Panc1 (cell line): ENCODE results near the gene GRAMD2A. TPM values are rescaled to one million over a fixed set of nuclear protein-coding genes. Genes with fewer than 3 reads are reported as not detected.

Source experiments
- ATAC-seq: fragments of 200-7000 bp; cut with Tn5 transposase; 2 replicates; pipeline ENCODE4 v1.9.1; 2020; ENCODE audit warnings: mild to moderate bottlenecking, moderate library complexity
- BruUV-seq: library from RNA; stranded (reverse); fragments of 400-500 nt; replicated peaks from 2 replicates; lab custom pipeline; 2021; lab: Mats Ljungman, UMichigan
- CTCF ChIA-PET: fragments of 300-600 bp; sonication (Branson Sonifier 250); formaldehyde crosslinking; loops from one replicate; lab custom pipeline; 2022; ENCODE audit warnings: antibody characterized with exemption; lab: Charles Lee
- POLR2A ChIA-PET: fragments of 300-600 bp; sonication (Branson Sonifier 250); formaldehyde crosslinking; loops from one replicate; lab custom pipeline; 2022; ENCODE audit warnings: antibody characterized with exemption; lab: Charles Lee
- DNase-seq: peaks from one replicate; pipeline ENCODE4 v3.0.0-alpha.2; 2010; ENCODE audit warnings: low read depth, low spot score
- H3K27ac ChIP-seq: 2 replicates; pipeline ENCODE4 v1.5.1; 2011; ENCODE audit warnings: mild to moderate bottlenecking, low read length, inconsistent platforms
- H3K27me3 ChIP-seq: fragments of 200-500 bp; sonication (Bioruptor generic); 2 replicates; pipeline ENCODE4 v1.6.0; 2014; ENCODE audit warnings: low read length, inconsistent platforms; ENCODE audit not compliant: control insufficient read depth, insufficient read depth
- H3K36me3 ChIP-seq: fragments of 200-500 bp; sonication (Bioruptor generic); 2 replicates; pipeline ENCODE4 v1.5.1; 2014; ENCODE audit warnings: inconsistent platforms, mild to moderate bottlenecking, low read length, moderate library complexity; ENCODE audit not compliant: control insufficient read depth, insufficient read depth
- H3K4me1 ChIP-seq: 2 replicates; pipeline ENCODE4 v1.5.1; 2011; ENCODE audit warnings: inconsistent platforms, mild to moderate bottlenecking, low read length, moderate library complexity; ENCODE audit not compliant: control insufficient read depth, insufficient read depth
- H3K4me3 ChIP-seq, 2 experiments: 2 replicates each; pipeline ENCODE4 v1.5.1; 2011 to 2012; ENCODE audit warnings: low read depth in 2 of 2, low read length in 2 of 2, mild to moderate bottlenecking in 2 of 2, inconsistent platforms in 1 of 2, moderate library complexity in 1 of 2
- H3K9me3 ChIP-seq: fragments of 200-500 bp; sonication (Bioruptor generic); 2 replicates; pipeline ENCODE4 v1.5.1; 2014; ENCODE audit warnings: low read depth, mild to moderate bottlenecking, inconsistent platforms, low read length, moderate library complexity; ENCODE audit not compliant: control insufficient read depth, insufficient read depth
- CTCF ChIP-seq: fragments of 450-650 bp; IDR thresholded peaks from 2 replicates; pipeline ENCODE4 v1.5.1; 2017; ENCODE audit warnings: mild to moderate bottlenecking
- POLR2AphosphoS5 ChIP-seq: IDR thresholded peaks from 2 replicates; pipeline ENCODE4 v1.6.1; 2012; ENCODE audit warnings: mild to moderate bottlenecking, low read depth, low read length, moderate library complexity
- REST ChIP-seq, 2 experiments: IDR thresholded peaks; 2 replicates each; pipeline ENCODE4 v1.6.1; 2011 to 2012; ENCODE audit warnings: low read depth in 2 of 2, control low read depth in 1 of 2, low read length in 1 of 2, mild to moderate bottlenecking in 1 of 2, moderate library complexity in 1 of 2; ENCODE audit not compliant: insufficient read depth in 1 of 2
- SIN3A ChIP-seq: IDR thresholded peaks from 2 replicates; pipeline ENCODE4 v1.6.1; 2012; ENCODE audit warnings: low read depth, mild to moderate bottlenecking, low read length, moderate library complexity, borderline replicate concordance; ENCODE audit not compliant: insufficient read depth
- TCF7L2 ChIP-seq: IDR thresholded peaks from 2 replicates; pipeline ENCODE4 v1.6.1; 2011; ENCODE audit warnings: mild to moderate bottlenecking, low read depth, low read length, inconsistent platforms
- in situ Hi-C: cut with HindIII; loops from 2 replicates; pipeline ENCODE4 v1.10.0; 2016; ENCODE audit warnings: low sequenced_read_pairs, low pct_unique_long_range_greater_than_20kb
- intact Hi-C: fragments of 100-400 bp; cut with micrococcal nuclease; formaldehyde crosslinking; loops from one replicate; pipeline ENCODE4 v1.10.0; 2022; ENCODE audit not compliant: unreplicated experiment
- total RNA-seq: library from RNA; stranded (reverse); gene quantifications from one replicate; pipeline ENCODE4 v1.2.1, GENCODE V29; 2021; ENCODE audit not compliant: unreplicated experiment

The GRAMD2A gene
- total RNA-seq, 1 experiment from 2014 or later: 1.3 TPM

GRCh38 chr15:72176159-72176558, 21.4 kb downstream of the GRAMD2A start:
- CTCF ChIA-PET: no interaction called here
- ATAC-seq: peak; percentile 40; the same call in 1 of the 2 replicates
- no peaks in the 10 kb centered on the region for H3K27me3 ChIP-seq
- no peaks in the 10 kb centered on the region for H3K4me1 ChIP-seq
- no peaks in the 10 kb centered on the region for H3K9me3 ChIP-seq
- TF ChIP-seq TCF7L2 (no peak), SIN3A (no peak), REST (IDR thresholded peaks at IDR 0.05; ENCODE audit: insufficient read depth in 1 of 2, low read depth in 2 of 2, low read length in 1 of 2) (no peak), CTCF (no peak), POLR2AphosphoS5 (no peak)
- POLR2A ChIA-PET: no interaction called here
- no TSS peak for BruUV-seq
- intact Hi-C loops: no loop called here
- H3K27ac ChIP-seq: no peak overlapping the region
- H3K36me3 ChIP-seq: no peaks in the 10 kb centered on the region
- no peak for DNase-seq
- no peak overlapping the region for H3K4me3 ChIP-seq
- in situ Hi-C loops: no loop called here

GRCh38 chr15:72175186-72176044, 22.2 kb downstream of the GRAMD2A start:
- no peak for TF ChIP-seq SIN3A
- no peak for TF ChIP-seq POLR2AphosphoS5
- no peak for TF ChIP-seq CTCF
- TF ChIP-seq TCF7L2: no peak
- TF ChIP-seq REST (IDR thresholded peaks at IDR 0.05; ENCODE audit: insufficient read depth in 1 of 2, low read depth in 2 of 2, low read length in 1 of 2): no peak
- POLR2A ChIA-PET: no interaction called here
- in situ Hi-C loops (no loop called here), intact Hi-C loops (no loop called here)
- DNase-seq (no peak), ATAC-seq (no peak)
- no TSS peak for BruUV-seq
- Histone ChIP-seq H3K36me3 (no peaks in the 10 kb centered on the region), H3K4me3 (no peak overlapping the region), H3K27ac (no peak overlapping the region), H3K27me3 (no peaks in the 10 kb centered on the region), H3K4me1 (no peaks in the 10 kb centered on the region), H3K9me3 (no peaks in the 10 kb centered on the region)
- CTCF ChIA-PET: no interaction called here
